HL-60 (cell line): Measurements from ENCODE around the gene ADCY5.
A peak's percentile ranks its signal among the peaks of the same experiment; 100 is the strongest.

Source experiments
- DNase-seq, 2 experiments: peaks; one replicate each; pipeline ENCODE4 v3.0.0-alpha.2; 2010 to 2020; ENCODE audit warnings: low read depth in 1 of 2, low spot score in 1 of 2
- H3K27ac ChIP-seq: fragments of 250-450 bp; sonication (Bioruptor Pico); replicated peaks from 2 replicates; pipeline ENCODE4 v1.5.1; 2020; ENCODE audit warnings: mild to moderate bottlenecking, moderate library complexity
- H3K27me3 ChIP-seq: fragments of 250-450 bp; sonication (Bioruptor Pico); 2 replicates; pipeline ENCODE4 v1.5.1; 2021; ENCODE audit warnings: mild to moderate bottlenecking, moderate library complexity; ENCODE audit not compliant: insufficient read depth, poor library complexity, severe bottlenecking
- H3K4me3 ChIP-seq: replicated peaks from 2 replicates; pipeline ENCODE4 v1.5.1; 2011; ENCODE audit warnings: mild to moderate bottlenecking, control low read depth, low read length; ENCODE audit not compliant: insufficient read depth
- GABPA ChIP-seq: IDR thresholded peaks from 2 replicates; pipeline ENCODE4 v1.6.1; 2012; ENCODE audit warnings: low read depth
- POLR2AphosphoS5 ChIP-seq: IDR thresholded peaks from 2 replicates; pipeline ENCODE4 v1.6.1; 2012; ENCODE audit warnings: low read depth
- SPI1 ChIP-seq: IDR thresholded peaks from 2 replicates; pipeline ENCODE4 v1.6.1; 2012; ENCODE audit warnings: low read depth, mild to moderate bottlenecking, borderline replicate concordance
- TF ChIP-seq, protein P1 (sequence below): IDR thresholded peaks from one replicate; pipeline ENCODE4 v1.5.1; 2011; ENCODE audit warnings: low read length, control low read depth, inconsistent platforms; ENCODE audit not compliant: insufficient read depth
- TF ChIP-seq, protein P2 (sequence below): IDR thresholded peaks from 2 replicates; pipeline ENCODE4 v1.6.1; 2012; ENCODE audit warnings: low read depth; ENCODE audit not compliant: insufficient replicate concordance

ADCY5 gene

DNA sequence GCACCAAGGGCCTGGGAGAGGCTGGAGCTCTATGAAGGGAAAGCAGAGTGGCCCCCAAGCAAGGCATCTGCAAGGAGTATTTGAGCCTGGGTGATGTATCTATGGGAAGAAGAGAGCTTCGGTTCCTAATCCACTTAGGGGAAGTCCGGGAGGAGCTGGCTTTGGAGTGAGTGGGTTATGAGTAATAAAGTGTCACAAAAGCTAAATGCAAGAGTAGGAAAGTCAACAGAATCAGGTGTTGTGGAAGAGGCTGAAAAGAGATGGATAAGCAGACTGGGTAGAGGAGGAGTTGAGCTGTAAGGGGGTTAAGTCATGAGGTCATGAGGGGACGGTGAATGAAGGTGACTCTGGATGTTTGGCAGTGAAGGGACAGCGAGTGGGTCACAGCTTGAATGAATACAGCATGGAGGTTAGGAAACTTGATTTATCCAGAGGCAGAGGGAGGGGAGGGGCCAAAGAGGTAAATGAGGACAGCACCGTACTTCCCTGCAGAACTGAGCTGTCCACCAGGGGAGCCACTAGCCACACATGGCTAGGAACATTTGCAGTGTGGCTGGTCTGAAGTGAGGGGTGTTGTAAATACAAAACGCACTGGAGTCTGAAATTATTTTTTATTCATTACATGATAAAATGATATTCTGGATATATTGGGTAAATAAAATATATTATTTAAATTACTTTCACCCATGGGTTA is 83.3 kb downstream of the ADCY5 start:
- no peak overlapping the region for H3K27ac ChIP-seq
- no peak for TF ChIP-seq GABPA
- TF ChIP-seq SPI1, result no peak
- no peak for TF ChIP-seq POLR2AphosphoS5
- TF ChIP-seq, protein P1, sequence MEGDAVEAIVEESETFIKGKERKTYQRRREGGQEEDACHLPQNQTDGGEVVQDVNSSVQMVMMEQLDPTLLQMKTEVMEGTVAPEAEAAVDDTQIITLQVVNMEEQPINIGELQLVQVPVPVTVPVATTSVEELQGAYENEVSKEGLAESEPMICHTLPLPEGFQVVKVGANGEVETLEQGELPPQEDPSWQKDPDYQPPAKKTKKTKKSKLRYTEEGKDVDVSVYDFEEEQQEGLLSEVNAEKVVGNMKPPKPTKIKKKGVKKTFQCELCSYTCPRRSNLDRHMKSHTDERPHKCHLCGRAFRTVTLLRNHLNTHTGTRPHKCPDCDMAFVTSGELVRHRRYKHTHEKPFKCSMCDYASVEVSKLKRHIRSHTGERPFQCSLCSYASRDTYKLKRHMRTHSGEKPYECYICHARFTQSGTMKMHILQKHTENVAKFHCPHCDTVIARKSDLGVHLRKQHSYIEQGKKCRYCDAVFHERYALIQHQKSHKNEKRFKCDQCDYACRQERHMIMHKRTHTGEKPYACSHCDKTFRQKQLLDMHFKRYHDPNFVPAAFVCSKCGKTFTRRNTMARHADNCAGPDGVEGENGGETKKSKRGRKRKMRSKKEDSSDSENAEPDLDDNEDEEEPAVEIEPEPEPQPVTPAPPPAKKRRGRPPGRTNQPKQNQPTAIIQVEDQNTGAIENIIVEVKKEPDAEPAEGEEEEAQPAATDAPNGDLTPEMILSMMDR, result peak; percentile 5
- no peak for DNase-seq
- H3K27me3 ChIP-seq, result peaks cover 5% of the 10 kb centered on the region
- no peak overlapping the region for H3K4me3 ChIP-seq

DNA sequence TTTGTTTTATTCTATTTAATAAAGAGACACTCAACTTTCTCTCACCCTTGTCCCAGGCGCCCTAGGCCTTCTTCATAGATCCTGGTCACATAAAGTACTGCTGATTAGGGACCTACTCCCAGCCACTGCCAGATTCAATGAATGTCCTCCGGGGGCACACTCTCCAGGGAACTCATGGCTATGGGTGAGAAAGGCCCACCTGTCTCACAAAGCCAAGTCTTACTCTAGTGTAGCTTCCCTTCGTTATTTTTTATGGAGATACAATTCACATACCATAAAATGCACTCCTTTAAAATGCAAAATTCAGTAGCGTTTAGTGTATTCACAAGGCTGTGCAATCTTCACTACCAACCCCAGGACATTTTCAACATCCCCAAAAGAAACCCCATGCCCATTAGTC is 87.8 kb downstream of the ADCY5 start:
- Histone ChIP-seq H3K4me3 (no peak overlapping the region), H3K27ac (no peak overlapping the region), H3K27me3 (peaks cover 5% of the 10 kb centered on the region)
- DNase-seq, result no peak
- TF ChIP-seq POLR2AphosphoS5 (no peak), SPI1 (no peak), GABPA (no peak)
- TF ChIP-seq, protein P1, result no peak
- TF ChIP-seq, protein P2, sequence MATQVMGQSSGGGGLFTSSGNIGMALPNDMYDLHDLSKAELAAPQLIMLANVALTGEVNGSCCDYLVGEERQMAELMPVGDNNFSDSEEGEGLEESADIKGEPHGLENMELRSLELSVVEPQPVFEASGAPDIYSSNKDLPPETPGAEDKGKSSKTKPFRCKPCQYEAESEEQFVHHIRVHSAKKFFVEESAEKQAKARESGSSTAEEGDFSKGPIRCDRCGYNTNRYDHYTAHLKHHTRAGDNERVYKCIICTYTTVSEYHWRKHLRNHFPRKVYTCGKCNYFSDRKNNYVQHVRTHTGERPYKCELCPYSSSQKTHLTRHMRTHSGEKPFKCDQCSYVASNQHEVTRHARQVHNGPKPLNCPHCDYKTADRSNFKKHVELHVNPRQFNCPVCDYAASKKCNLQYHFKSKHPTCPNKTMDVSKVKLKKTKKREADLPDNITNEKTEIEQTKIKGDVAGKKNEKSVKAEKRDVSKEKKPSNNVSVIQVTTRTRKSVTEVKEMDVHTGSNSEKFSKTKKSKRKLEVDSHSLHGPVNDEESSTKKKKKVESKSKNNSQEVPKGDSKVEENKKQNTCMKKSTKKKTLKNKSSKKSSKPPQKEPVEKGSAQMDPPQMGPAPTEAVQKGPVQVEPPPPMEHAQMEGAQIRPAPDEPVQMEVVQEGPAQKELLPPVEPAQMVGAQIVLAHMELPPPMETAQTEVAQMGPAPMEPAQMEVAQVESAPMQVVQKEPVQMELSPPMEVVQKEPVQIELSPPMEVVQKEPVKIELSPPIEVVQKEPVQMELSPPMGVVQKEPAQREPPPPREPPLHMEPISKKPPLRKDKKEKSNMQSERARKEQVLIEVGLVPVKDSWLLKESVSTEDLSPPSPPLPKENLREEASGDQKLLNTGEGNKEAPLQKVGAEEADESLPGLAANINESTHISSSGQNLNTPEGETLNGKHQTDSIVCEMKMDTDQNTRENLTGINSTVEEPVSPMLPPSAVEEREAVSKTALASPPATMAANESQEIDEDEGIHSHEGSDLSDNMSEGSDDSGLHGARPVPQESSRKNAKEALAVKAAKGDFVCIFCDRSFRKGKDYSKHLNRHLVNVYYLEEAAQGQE, result no peak

DNA sequence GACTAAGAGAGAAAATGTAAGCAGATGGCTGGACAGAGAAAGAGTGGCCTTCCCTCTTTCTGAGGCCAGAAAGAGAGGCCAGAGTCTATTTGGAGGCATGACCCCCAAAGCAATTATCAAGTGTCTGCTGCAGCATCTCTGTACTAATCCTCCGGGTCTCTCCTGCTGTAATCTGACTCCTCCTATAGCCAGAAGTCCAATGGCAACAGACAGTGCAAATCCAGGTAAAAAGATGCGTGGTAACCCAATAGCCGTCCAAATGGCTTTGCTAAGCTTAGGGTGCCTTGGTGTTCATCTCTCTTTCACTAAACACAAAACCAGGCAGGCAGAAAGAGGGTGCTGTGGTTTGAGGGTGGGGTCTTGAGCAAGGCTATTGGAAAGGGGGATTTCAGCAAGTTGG is 91.6 kb downstream of the ADCY5 start:
- H3K4me3 ChIP-seq, result no peak overlapping the region
- no peak for DNase-seq
- H3K27me3 ChIP-seq, result no peaks in the 10 kb centered on the region
- TF ChIP-seq POLR2AphosphoS5, result no peak
- TF ChIP-seq, protein P1, result no peak
- no peak overlapping the region for H3K27ac ChIP-seq

DNA sequence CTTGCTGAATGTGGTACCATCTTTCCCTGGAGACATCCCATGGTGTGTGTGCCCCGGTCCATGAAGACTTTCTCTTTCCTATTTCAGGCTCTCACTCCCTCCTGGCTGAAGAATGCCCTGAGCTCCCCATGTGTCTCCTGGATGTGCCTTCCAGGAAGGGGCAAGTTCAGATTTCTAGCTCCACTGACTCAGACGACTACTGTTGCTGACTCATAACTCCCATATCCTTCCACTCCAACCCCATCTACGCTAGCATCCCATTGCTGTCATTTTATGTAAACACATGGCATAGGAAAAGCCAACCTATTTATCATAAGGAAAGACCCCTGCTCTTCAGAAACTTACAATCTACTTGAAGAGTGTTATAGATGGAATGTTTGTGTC is 95.0 kb downstream of the ADCY5 start:
- Histone ChIP-seq H3K27ac (no peak overlapping the region), H3K27me3 (no peaks in the 10 kb centered on the region), H3K4me3 (no peak overlapping the region)
- TF ChIP-seq SPI1 (no peak), POLR2AphosphoS5 (no peak), GABPA (no peak)
- TF ChIP-seq, protein P2, result no peak
- TF ChIP-seq, protein P1, result no peak
- DNase-seq, result no peak
